GM12872 (cell line): ENCODE measurements around the gene EFCAB9.

Source experiments
- CTCF ChIP-seq: IDR thresholded peaks from 3 replicates; pipeline ENCODE4 v1.5.1; 2011; ENCODE audit warnings: low read depth, mild to moderate bottlenecking, low read length, moderate library complexity; ENCODE audit not compliant: insufficient read depth

The EFCAB9 gene

GRCh38 chr5:172168311-172168710 is 25.7 kb upstream of the EFCAB9 start:
- TF ChIP-seq CTCF, result no peak

- TF ChIP-seq CTCF, result no peak
These were observed 24.8 kb upstream of the EFCAB9 start for GRCh38 chr5:172169216-172169615.

- no peak for TF ChIP-seq CTCF
These were observed 23.7 kb upstream of the EFCAB9 start for GRCh38 chr5:172170251-172170701.

GRCh38 chr5:172171118-172171517 is 22.9 kb upstream of the EFCAB9 start:
- no peak for TF ChIP-seq CTCF

- TF ChIP-seq CTCF, result no peak
These were observed 20.9 kb upstream of the EFCAB9 start for GRCh38 chr5:172172912-172173563.

- no peak for TF ChIP-seq CTCF
These were observed 20.3 kb upstream of the EFCAB9 start for GRCh38 chr5:172173564-172174153.

GRCh38 chr5:172175263-172175719 is 18.7 kb upstream of the EFCAB9 start:
- TF ChIP-seq CTCF, result no peak
